ENCODE data around the gene ZNF385D. TPM values are rescaled to one million over a fixed set of nuclear protein-coding genes. Genes with fewer than 3 reads are reported as not detected.

The ZNF385D gene
- total RNA-seq, 4 donors from 2014 or later, result 0.26 to 53.6 (median 19.2) TPM

- Histone ChIP-seq H3K27me3 (no peaks in the 10 kb centered on the region), H3K36me3 (no peaks in the 10 kb centered on the region), H3K9me3 (no peaks in the 10 kb centered on the region), H3K4me3 (no peak overlapping the region), H3K4me1 (no peaks in the 10 kb centered on the region), H3K27ac (no peak overlapping the region)
- intact Hi-C loops (cut with DNase I; ENCODE audit: low total_unique reads), result no loop called here
- TF ChIP-seq POLR2A (IDR thresholded peaks at IDR 0.05), result no peak
- peak; percentile 26 to 53 (median 31) for TF ChIP-seq CTCF (IDR thresholded peaks at IDR 0.05)
- DNase-seq, result no peak
Measured at GRCh38 chr3:21752749-21753347, 1.8 kb upstream of the ZNF385D start.

- TF ChIP-seq POLR2A (IDR thresholded peaks at IDR 0.05), result no peak
- TF ChIP-seq CTCF (IDR thresholded peaks at IDR 0.05), result no peak
- no peak for DNase-seq
- Histone ChIP-seq H3K4me3 (no peak overlapping the region), H3K36me3 (no peaks in the 10 kb centered on the region), H3K27me3 (no peaks in the 10 kb centered on the region), H3K4me1 (no peaks in the 10 kb centered on the region), H3K27ac (no peak overlapping the region), H3K9me3 (no peaks in the 10 kb centered on the region)
- intact Hi-C loops (cut with DNase I; ENCODE audit: low total_unique reads), result no loop called here
Measured at GRCh38 chr3:21751886-21752285, 876 bp upstream of the ZNF385D start.

GRCh38 chr3:21750080-21750696, 822 bp downstream of the ZNF385D start:
- intact Hi-C loops (cut with DNase I; ENCODE audit: low total_unique reads), result no loop called here

GRCh38 chr3:21747966-21748555, 2.9 kb downstream of the ZNF385D start:
- intact Hi-C loops (cut with DNase I; ENCODE audit: low total_unique reads), result no loop called here
- no peak for DNase-seq
- Histone ChIP-seq H3K27me3 (no peaks in the 10 kb centered on the region), H3K36me3 (no peaks in the 10 kb centered on the region), H3K4me1 (no peaks in the 10 kb centered on the region), H3K27ac (no peak overlapping the region), H3K9me3 (no peaks in the 10 kb centered on the region), H3K4me3 (no peak overlapping the region)
- TF ChIP-seq CTCF (IDR thresholded peaks at IDR 0.05) (no peak), POLR2A (IDR thresholded peaks at IDR 0.05) (no peak)

More at GRCh38 chr3:21750080-21750696, 822 bp downstream of the ZNF385D start:
- Histone ChIP-seq H3K4me3 (peak overlapping the region; percentile 10 to 30), H3K27ac (peak overlapping the region in 1 of 2 donors; percentile 59), H3K9me3 (no peaks in the 10 kb centered on the region), H3K36me3 (no peaks in the 10 kb centered on the region), H3K4me1 (no peaks in the 10 kb centered on the region), H3K27me3 (no peaks in the 10 kb centered on the region)
- TF ChIP-seq CTCF (IDR thresholded peaks at IDR 0.05) (no peak), POLR2A (IDR thresholded peaks at IDR 0.05) (no peak)
- DNase-seq, result no peak

GRCh38 chr3:21747376-21747775, 3.6 kb downstream of the ZNF385D start:
- Histone ChIP-seq H3K36me3 (no peaks in the 10 kb centered on the region), H3K27ac (no peak overlapping the region), H3K27me3 (no peaks in the 10 kb centered on the region), H3K4me3 (no peak overlapping the region), H3K4me1 (no peaks in the 10 kb centered on the region), H3K9me3 (no peaks in the 10 kb centered on the region)
- TF ChIP-seq CTCF (IDR thresholded peaks at IDR 0.05) (no peak), POLR2A (IDR thresholded peaks at IDR 0.05) (no peak)
- DNase-seq, result no peak
- intact Hi-C loops (cut with DNase I; ENCODE audit: low total_unique reads), result no loop called here

Measured in uterus (tissue), 4 donors.